GM18505 (cell line): ENCODE measurements around the gene PRRX2.

Experiments used
- ATAC-seq: cut with Tn5 transposase; IDR thresholded peaks from one replicate; pipeline ENCODE4 v1.9.1; 2021; ENCODE audit not compliant: unreplicated experiment
- POLR2A ChIP-seq: IDR thresholded peaks from 4 replicates; pipeline ENCODE4 v1.6.1; 2011; ENCODE audit warnings: borderline replicate concordance; ENCODE audit not compliant: insufficient read depth, insufficient read length; ENCODE audit errors: extremely low read depth

Gene PRRX2

DNA sequence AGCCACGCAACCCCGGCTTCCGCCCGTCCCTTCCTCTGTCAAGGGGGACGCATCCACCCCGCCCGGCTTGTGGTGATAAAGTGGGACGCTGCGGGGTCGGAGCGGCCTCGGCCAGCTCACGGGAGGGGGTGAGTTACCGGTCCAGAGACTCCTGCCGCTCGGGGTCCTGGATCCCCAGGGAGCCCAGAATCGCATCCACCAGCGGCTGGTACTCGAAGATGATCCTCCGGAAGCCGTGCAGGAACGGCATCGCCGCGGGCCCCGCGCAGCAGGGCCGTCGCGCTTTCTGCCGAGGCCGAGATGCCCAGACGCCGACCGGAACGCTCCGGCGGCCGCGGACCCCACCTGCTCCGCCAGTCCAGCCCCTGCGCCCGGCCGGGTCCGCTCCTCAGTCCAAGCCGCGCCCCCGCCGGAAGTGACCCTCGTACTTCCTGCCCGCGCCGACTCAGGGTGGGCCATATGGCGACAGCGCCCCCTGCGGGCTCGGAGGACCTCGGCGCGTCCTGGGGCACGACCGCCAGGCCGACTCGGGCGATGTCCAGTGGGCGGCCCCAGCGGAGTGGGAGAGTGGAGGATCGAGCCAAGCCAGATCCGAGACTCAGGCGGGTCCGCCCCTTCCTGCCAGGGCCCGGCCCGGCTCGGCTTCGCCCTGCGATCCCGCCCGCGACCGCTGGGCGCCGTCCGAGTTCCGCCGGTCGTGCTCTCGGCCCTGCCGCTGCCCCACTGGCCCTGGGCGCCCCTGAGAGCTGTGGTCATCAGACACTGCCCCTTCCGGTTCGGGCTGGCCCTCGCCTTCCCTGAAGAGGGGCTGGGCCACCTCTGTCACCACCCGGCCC lies 23.5 kb upstream of the PRRX2 start, which contains the start of gene ASB6:
Gene ASB6, minus strand, starts transcription at position 402 of the 836 bp plus-strand sequence. Its CDS starts 152 bp downstream, at position 250.
- peak; percentile 87 for TF ChIP-seq POLR2A
- ATAC-seq: peak; percentile 86

DNA sequence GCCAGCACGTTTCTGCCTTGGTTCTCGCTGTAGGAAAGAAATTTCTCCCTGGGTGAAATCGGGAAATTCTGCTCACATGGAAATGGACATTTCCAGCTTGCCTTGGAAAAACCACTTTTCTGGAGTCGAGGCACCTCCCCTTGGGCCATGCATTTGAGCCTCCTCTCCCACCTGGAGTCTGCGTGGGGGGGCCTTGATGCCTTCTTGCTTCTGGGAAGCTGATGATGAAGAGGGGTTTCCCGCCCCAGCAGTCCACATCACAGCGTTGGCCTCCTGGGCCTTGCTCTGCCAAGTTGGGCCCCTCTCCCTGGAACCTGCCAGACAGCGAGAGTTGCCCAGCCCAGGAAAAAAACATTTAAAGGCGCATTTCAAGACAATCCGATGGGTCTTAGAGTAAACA lies 21.7 kb upstream of the PRRX2 start:
- no peak for ATAC-seq
- TF ChIP-seq POLR2A: no peak

DNA sequence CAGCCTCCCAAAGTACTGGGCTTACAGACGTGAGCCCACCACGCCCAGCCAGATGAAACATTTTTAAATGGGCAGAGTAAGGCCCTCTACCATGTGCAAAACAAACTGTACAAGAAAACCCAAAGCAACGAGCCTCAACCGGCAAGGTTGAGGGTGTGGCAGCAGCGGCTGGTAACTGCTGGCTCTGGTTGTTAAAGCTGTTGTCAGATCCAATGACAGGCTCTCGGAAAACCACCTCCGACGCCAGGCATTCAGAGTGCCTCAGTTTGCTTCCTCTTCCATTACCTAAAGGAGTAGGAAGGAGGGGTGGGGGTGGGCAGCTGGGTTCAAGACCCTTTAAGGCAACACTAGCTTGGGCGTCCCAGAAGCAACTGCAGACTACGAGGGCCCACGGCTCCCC lies 21.1 kb upstream of the PRRX2 start:
- no peak for TF ChIP-seq POLR2A
- no peak for ATAC-seq

DNA sequence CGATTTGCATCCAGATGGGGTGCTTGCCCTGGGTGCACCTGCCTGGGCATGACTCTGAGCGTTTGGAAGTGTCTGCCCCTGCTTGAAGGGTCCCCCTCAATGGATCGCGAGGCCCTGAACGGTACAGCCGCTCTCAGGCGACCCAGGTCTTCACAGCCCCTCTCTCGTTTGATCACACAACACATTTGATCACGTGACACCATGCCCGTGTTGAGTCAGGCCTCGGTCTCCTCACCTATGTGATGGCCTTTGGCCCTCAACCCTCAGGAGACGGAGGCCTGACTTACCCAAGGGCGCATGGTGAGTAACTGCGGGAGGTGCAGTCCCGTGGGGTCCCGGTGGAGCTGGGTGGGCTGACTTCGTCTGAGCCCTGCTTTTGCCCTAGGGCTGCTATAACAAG lies 20.5 kb upstream of the PRRX2 start:
- ATAC-seq: no peak

DNA sequence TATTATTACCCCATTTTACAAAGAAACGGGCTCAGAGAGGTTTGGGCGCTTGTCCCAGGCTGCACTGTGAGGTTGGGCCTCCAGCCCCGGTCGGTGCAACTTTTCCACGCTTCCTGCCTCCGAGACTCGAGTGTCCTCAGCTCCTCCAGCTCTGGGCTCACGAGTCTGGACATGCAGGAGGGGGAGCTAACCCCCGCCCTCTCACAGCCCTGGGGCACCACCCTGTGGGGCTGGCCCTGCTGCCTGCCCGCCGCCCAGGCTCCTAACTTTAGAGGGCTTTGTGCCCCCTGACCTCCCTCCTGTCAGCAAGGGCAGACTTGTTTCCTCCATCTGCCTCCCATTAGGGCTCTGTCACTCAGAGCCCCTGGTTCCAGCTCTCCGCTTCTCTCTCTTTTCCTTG lies 19.2 kb upstream of the PRRX2 start:
- ATAC-seq: no peak
- no peak for TF ChIP-seq POLR2A

More for the DNA sequence above, 20.5 kb upstream of the PRRX2 start:
- TF ChIP-seq POLR2A: no peak

DNA sequence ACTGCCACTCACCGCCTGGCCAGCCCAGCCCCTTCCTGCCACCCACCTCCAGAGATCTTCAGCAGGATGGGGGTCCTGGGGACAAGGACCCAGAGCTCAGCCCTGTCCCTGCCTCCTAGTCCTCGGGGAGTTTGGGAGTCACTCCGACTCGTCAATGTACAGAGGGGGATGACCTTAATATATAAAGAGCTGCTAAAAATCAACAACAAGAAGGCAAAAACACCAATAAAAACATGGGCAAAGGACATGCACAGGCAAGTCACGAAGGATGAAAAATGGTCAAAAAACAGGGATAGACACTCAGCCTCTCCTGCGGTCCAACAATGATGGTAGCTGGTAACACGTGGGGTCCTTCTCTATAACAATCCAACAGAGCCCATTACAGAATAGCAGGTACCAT lies 18.8 kb upstream of the PRRX2 start:
- ATAC-seq: no peak
- TF ChIP-seq POLR2A: no peak

DNA sequence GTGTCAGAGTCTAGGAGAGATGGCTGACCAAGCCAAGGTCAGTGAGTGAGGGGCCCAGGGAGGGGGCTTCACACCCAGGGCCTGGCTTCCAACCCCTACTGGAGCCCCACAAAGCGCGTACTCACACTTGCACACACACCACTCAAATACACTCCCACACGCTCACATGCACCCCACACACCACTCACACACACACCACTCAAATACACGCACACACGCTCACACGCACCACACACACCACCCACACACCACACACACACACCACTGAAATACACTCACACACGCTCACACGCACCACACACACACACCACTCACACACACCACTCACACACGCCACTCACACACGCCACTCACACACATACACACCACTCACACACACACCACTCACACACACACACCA lies 17.8 kb upstream of the PRRX2 start:
- TF ChIP-seq POLR2A: no peak
- ATAC-seq: no peak

DNA sequence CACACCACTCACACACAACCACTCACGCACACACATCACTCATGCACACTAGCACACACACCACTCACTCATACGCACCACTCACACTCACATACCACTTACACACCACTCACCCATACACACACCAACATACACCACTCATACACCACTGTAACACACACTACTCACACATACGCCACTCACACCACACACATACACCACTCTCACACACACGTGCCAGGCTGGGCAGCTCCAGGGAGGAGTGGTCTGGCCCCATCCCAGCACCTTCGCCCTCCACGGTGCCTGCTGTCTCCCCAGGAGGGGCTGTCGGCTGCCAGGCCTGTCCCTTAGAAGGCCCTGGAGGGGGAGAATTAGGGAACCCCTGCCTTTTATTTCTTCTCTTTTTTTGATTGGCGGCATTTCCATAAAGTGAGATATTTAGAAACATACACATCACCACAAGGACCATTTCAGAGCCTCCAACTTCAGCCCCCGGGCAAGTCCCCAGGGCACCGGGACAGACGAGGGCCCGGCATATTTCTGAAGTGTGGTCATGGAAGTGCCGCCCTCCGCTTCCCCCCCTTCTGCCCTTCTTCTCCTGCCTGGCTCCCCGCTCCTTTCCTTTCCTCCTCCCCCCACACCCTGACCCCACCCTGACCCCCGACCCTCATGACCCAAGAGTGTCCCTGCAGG lies 17.2 kb upstream of the PRRX2 start:
- no peak for TF ChIP-seq POLR2A
- ATAC-seq: no peak

DNA sequence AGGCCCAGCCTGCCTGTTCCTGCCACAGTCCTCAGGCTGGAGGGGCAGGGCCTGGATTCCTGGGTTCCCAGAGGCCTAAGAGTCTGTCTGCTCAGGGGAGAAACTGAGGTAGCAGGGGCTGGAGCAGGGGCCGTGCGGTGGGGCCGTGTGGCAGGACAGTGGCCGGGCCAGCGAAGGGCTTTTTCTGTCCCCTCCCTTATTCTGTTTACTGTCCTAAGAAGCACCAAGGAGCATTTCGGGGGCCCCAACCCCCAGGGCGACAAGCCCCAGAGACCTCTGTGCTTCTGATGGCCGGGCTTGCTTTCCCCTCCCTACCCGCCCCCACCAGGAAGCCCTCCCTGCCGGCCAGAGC lies 16.7 kb upstream of the PRRX2 start:
- no peak for TF ChIP-seq POLR2A
- ATAC-seq: no peak

DNA sequence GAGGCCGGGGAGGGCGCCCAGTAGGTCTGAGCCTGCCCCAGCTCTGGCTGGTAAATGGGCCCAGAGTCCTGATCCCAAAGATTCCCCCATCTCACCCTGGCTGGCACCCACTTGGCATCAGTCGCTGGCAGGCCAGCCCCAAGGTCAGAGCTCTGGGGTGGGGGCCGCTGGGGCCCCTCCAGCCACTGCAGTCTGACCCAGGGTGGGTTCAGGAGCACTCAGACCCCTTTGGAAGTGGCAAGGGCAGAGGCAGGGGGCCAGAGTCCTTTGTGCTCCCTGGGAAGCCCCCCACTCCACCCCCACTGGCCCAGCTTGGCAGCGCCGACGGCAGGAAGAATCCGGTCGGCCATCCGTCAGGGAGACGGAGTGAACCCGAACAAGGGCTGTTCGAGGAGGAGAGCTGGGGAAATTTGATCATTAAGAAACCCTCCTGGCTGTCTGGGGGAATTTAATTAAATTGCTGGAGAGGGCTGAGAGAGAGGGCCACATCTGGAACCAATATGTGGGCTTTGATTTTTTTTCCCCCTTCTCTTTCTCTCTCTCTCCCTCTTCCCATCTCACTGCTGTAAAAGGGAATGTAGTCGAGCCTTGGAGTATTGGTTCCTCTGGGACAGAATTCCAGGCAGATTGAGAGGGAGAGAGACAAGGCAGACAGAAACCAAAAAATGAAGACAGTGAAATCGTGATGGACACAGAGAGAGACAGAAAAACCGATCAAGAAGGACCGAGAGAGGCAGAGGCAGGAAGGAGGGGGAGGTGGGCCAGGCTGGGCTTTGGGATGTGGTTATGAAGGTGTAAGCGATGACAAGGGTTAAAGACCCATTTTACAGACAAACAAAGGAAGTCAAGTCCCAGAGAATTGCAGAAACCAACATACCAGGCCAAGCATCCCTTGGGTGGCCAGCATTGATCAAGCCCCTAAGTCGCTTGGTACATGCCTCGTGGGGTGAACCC lies 15.4 kb upstream of the PRRX2 start:
- no peak for TF ChIP-seq POLR2A
- ATAC-seq: no peak

DNA sequence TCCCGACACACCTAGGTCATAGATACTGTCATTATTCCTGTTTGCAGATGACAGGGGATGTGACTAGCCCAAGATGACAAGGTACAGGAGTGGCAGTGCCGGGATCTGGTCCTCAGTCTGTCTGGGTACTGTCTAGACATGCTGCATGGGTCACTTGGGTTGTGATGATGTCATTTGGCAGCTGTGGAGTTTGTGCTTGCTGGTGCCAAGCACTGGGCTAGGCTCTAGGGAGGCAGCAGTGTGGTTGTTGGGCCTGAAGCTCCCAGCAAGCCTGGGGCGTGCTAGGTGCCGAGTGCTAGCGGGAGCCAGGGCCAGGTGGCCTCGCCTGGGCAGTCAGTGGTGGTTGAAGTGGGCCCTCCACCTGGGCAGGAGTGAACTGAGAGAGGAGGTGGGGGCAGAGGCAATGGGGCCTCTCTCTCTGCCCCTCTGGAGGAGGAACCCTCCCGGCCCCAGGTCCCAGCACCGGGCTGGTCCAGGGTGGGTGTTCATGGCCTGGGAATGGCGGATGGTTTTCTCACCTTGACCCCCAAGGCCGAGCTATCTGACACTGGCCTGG lies 14.7 kb upstream of the PRRX2 start:
- TF ChIP-seq POLR2A: no peak
- no peak for ATAC-seq

DNA sequence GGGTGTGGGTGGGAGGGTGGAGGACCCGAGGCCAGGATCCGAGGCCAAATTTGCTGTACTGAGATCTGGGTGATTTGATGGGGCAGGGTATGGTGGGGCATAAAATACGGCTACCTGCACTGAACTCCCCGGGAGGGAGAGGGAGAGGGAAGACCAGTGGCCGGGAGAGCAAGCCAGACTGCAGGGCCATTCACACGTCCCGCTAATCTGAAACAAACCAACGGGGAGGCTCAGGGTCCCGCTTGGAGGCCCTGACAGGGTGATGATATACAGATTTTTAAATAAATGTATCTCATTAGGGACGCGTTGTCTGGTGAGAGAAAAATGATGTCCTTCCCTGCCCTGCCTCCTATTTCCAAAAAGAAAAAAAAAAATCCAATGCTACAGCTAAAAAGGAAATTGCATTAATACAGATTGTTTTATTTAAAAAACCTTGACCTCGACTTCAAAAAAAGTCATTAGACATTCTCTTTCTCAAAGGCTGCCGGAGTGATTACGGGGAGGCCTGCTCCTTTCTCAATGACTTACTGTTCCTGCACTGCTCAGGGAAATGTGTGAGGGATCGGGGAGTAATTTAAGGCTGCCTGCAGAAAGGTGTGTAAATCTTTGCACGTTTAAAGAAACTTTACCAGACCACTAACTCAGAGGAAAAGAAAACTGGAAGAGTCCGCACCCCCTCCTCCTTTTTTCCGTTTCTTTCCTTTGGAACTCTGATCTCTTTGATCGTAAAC lies 11.5 kb upstream of the PRRX2 start:
- ATAC-seq: no peak
- TF ChIP-seq POLR2A: no peak
